Right renal cortex interstitium (tissue), 3 donors: ENCODE measurements around the gene GRIK3. TPM values are rescaled to one million over a fixed set of nuclear protein-coding genes. Genes with fewer than 3 reads are reported as not detected.

ENCODE experiments used
- DNase-seq, 3 donors: peaks; one replicate each; pipeline ENCODE4 v3.0.0-alpha.2; 2013; ENCODE audit warnings: low read depth in 3 of 3, low spot score in 2 of 3
- polyA plus RNA-seq, 3 donors: library from polyadenylated mRNA; unstranded; fragments of 120-200 nt; gene quantifications; one replicate each; pipeline ENCODE4 v1.2.1, GENCODE V29; 2013; ENCODE audit not compliant: insufficient read length in 3 of 3

Gene GRIK3
- polyA plus RNA-seq, 3 donors, result 2.6 to 3.4 (median 3.1) TPM

GRCh38 chr1:36836196-36836883, 198.0 kb downstream of the GRIK3 start:
- no peak for DNase-seq

DNA sequence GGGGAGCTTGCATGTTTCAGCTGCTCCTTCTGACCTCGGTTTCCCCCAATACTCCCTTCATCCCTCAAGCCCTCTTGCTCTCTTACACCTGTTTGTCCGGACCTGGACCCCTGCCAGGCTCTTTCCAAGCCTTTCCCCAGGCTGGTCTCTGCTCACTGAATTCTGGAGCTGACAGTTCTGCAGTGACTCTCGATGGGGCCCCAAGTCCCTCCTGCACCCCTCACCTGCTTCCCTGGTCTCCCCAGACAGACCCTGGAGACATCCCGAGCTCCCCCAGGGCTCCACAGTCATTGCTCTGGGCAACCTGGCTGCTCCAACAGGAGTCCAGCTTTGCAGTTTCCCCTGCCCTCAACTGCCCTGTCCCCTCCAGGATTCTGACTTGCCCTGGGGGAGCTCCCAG, 198.6 kb downstream of the GRIK3 start:
- DNase-seq, result no peak

GRCh38 chr1:36835017-36835695, 199.2 kb downstream of the GRIK3 start:
- no peak for DNase-seq

DNA sequence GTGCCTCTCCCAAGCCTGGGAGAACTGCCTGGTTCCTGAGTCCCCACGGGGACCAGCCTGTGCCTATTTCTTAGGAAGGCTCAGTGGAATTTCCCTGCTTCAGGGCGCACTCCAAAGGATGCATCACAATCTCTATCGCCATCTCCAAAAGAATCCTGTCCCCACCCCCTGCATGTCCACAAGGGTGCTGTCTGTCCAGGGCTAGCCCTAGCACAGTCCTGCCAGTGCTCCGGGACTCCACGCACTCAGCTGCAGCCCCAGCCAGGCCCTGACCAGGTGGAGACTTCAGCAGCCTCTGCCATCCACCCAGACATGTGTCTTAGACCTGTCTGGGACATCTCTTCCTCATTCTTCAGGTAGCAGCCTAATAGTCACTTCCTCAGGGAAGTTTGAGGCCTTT, 199.7 kb downstream of the GRIK3 start:
- no peak for DNase-seq

DNA sequence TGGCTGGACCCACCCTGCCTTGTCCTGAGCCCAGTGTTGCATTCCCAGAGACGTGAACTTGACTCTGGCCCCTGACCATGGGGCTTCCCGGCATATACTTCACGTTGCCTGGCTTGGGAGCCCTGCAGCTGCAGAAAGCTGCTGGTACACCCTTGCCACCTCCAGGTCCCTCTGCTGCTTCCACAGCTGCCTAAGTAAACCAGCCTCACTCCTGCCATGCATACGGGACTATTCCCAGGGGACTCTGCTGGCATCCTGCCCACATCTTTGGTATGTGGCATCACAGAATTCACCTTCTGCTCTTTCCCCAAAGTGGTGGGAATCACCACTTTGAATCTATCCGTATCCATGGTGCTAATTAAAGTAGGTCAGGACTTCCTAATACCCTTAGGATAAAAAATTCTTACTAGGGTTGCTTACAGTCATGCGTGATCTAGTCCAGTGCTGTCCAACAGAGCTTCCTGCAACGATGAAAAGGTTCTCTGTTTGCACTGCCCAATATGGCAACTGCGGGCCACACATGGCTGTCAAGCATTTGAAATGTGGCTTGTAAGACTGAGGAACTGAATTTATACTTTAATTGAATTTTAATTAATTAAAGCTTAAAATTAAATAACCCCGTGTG, 203.0 kb downstream of the GRIK3 start:
- no peak for DNase-seq

GRCh38 chr1:36829961-36830360, 204.4 kb downstream of the GRIK3 start:
- no peak for DNase-seq

GRCh38 chr1:36829066-36829465, 205.2 kb downstream of the GRIK3 start:
- DNase-seq, result no peak

GRCh38 chr1:36825226-36825625, 209.1 kb downstream of the GRIK3 start:
- DNase-seq, result no peak

DNA sequence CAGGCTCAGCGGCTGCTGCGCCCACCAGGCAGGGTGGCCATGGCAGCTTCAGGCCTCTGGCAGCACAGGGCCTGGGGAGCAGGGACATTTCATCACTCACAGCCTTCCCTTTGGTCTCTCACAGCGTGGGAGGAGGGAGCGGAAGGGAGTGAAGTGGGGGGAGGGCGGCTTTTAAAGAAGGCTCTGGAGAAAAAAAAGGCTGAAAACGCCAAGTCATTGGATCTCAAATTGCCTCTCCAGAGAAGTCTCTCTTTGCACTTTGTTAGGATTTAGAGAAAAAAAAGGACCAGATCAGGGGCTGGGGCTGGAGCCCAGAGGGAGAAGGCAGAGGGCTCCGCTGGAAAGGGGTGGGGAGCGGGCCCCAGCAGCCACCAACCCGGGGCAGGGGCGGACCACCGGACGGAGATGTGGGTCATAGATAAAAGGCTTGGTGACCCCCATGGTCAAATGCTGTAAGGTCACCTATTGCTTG, 209.9 kb downstream of the GRIK3 start:
- DNase-seq, result peak; percentile 12 to 55 (median 32)

GRCh38 chr1:36822648-36823047, 211.7 kb downstream of the GRIK3 start:
- no peak for DNase-seq

DNA sequence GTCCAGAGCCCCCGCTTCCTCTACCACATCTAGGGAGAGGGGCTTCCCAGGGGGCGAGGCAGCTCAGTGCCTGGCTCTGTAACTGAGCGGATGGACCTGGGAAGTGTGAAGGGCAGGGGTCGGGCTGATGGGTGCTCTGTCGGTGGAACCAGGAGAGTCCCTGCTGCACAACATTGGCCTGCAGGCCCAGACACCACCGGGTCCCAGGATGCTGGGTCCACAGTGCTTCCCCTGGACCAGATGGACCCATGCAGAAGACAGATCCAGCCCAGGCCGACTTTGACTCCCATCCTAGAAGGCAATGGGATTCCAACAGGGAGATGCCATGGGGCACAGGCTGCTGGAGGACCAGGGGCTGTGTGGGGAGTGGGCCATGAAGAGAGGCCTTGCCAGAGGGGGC, 212.9 kb downstream of the GRIK3 start:
- DNase-seq, result no peak

GRCh38 chr1:36818771-36819170, 215.5 kb downstream of the GRIK3 start:
- no peak for DNase-seq

- DNase-seq, result no peak
Observed at GRCh38 chr1:36816348-36816747, 218.0 kb downstream of the GRIK3 start.

- no peak for DNase-seq
Observed at GRCh38 chr1:36814774-36815173, 219.5 kb downstream of the GRIK3 start.

DNA sequence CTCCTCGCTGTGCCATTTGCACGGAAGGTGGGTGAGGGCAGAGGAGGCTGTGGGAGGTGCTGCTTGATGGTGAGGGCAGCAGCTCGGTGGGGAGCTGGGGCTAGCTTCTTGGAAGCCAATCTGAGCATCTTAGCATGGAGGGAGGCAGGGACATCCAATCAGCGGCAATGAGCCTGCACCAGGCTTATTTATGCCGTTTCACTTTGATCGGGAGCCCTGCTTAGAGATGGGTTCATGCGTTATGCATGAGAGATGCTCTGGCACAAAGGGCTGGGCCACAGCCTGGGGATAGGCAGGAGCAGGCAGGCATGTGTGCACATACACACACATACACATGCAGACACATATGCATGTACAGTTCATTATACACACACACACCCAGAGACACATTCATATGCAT, 220.2 kb downstream of the GRIK3 start:
- DNase-seq, result no peak

GRCh38 chr1:36807262-36807661, 227.1 kb downstream of the GRIK3 start:
- DNase-seq, result no peak

- no peak for DNase-seq
Observed at GRCh38 chr1:36805979-36806640, 228.2 kb downstream of the GRIK3 start.

DNA sequence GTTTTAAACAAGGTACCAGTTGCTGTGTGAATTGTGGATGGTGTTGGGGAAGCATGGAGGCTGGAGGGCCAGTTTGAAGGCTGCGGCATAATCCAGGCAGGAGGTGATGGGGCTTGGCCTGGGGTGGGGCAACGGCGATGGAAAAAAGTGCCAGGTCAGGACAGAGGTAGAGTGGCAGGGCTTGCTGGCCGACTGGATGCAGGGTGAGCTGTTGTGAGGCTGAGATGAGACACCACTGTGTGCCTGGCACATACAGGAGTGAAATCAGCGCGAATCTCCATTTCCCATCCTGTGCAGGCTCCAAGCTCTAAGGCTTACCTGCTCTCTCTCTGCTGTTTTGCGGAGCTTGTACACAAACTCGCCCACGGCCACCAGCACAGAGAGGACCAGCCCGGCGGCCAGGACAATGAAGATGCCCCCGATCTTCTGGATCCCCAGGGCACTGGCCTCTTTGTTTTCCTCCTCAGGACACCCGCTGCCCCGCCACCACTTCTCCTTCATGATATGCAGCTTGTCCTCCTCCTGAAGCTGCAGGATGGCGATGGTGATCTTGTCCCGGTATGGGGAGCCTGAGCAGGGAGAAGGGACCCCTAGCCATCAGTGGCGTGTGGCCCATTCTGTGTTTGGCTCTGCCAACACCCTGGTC, 229.5 kb downstream of the GRIK3 start:
- DNase-seq, result no peak

DNA sequence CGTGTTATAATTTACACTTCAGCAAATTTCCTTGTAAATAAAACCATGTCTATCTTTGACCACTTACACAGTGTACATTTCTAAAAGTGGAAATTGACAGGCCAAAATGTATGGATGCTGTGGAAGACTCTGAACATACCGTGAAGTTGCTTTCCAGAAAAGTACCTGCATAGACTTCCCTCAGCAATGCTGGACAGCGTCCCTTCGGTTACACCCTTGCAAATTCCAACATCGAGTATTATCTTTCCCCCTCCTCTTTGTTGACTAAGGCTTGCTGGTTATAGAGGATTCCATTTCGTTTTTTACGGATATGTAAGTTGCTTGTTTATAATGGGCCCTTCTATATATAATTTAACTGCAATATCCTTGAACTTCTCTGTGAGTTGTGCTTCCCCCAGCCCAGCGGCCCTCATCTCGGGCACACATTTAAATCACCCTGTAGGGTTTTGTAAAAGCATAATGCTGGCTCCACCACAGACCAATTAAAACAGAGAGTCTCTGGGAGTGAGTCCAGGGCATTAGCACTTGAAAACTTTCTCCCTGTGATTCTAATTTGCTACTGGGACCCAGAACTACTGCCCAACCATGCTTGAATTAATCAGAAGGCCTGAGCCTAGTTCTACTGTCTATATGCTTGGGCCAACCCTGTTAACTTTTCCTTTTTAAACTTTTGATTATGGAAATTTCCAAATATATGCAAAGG, 230.3 kb downstream of the GRIK3 start:
- no peak for DNase-seq

GRCh38 chr1:36802018-36802417, 232.3 kb downstream of the GRIK3 start:
- no peak for DNase-seq
